Mesothelial cell of epicardium (in vitro differentiated cells): ENCODE measurements around the gene JMJD1C. TPM values are rescaled to one million over a fixed set of nuclear protein-coding genes. Genes with fewer than 3 reads are reported as not detected.

Experiments used
- DNase-seq, 2 experiments: peaks; one replicate each; pipeline ENCODE4 v3.0.0; 2021; ENCODE audit warnings: low spot score in 2 of 2; ENCODE audit not compliant: unreplicated experiment in 2 of 2
- H3K27ac Mint-ChIP-seq: 2 replicates; pipeline ENCODE4 v1.8.0; 2021; ENCODE audit warnings: mixed read lengths
- H3K27me3 Mint-ChIP-seq: 2 replicates; pipeline ENCODE4 v1.8.0; 2021; ENCODE audit warnings: low read depth, mixed read lengths
- H3K36me3 Mint-ChIP-seq: 2 replicates; pipeline ENCODE4 v1.8.0; 2021; ENCODE audit warnings: mixed read lengths
- H3K4me1 Mint-ChIP-seq: 2 replicates; pipeline ENCODE4 v1.8.0; 2021; ENCODE audit warnings: mixed read lengths
- H3K4me3 Mint-ChIP-seq: 2 replicates; pipeline ENCODE4 v1.8.0; 2021; ENCODE audit warnings: mild to moderate bottlenecking, moderate library complexity, mixed read lengths
- H3K9me3 Mint-ChIP-seq: 2 replicates; pipeline ENCODE4 v1.8.0; 2021; ENCODE audit warnings: mixed read lengths
- total RNA-seq: library from RNA; stranded (reverse); gene quantifications from 3 replicates; pipeline ENCODE4 v1.2.1, GENCODE V29; 2021
- TF ChIP-seq, protein P1 (sequence below): fragments of 200-600 bp; sonication (generic); IDR thresholded peaks from one replicate; pipeline ENCODE4 v1.5.0; 2021; ENCODE audit warnings: antibody characterized with exemption; ENCODE audit not compliant: unreplicated experiment

JMJD1C gene
- total RNA-seq, 1 donor from 2014 or later, result 112 TPM

- TF ChIP-seq, protein P1, sequence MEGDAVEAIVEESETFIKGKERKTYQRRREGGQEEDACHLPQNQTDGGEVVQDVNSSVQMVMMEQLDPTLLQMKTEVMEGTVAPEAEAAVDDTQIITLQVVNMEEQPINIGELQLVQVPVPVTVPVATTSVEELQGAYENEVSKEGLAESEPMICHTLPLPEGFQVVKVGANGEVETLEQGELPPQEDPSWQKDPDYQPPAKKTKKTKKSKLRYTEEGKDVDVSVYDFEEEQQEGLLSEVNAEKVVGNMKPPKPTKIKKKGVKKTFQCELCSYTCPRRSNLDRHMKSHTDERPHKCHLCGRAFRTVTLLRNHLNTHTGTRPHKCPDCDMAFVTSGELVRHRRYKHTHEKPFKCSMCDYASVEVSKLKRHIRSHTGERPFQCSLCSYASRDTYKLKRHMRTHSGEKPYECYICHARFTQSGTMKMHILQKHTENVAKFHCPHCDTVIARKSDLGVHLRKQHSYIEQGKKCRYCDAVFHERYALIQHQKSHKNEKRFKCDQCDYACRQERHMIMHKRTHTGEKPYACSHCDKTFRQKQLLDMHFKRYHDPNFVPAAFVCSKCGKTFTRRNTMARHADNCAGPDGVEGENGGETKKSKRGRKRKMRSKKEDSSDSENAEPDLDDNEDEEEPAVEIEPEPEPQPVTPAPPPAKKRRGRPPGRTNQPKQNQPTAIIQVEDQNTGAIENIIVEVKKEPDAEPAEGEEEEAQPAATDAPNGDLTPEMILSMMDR, result no peak
- no peak for DNase-seq
- peaks cover 10% of the 10 kb centered on the region for H3K4me1 Mint-ChIP-seq
- no peaks in the 10 kb centered on the region for H3K27me3 Mint-ChIP-seq
- no peaks in the 10 kb centered on the region for H3K9me3 Mint-ChIP-seq
- H3K36me3 Mint-ChIP-seq, result peaks cover 31% of the 10 kb centered on the region
- H3K4me3 Mint-ChIP-seq, result no peak overlapping the region
- peak overlapping the region; percentile 25 for H3K27ac Mint-ChIP-seq
Observed at GRCh38 chr10:63168821-63169462, 296.8 kb downstream of the JMJD1C start.

GRCh38 chr10:63166742-63167258, 299.0 kb downstream of the JMJD1C start:
- TF ChIP-seq, protein P1, result peak; percentile 80
- no peak overlapping the region for H3K4me3 Mint-ChIP-seq
- no peaks in the 10 kb centered on the region for H3K27me3 Mint-ChIP-seq
- H3K4me1 Mint-ChIP-seq, result peaks cover 10% of the 10 kb centered on the region
- DNase-seq, result no peak
- H3K36me3 Mint-ChIP-seq, result peaks cover 17% of the 10 kb centered on the region
- no peak overlapping the region for H3K27ac Mint-ChIP-seq
- H3K9me3 Mint-ChIP-seq, result no peaks in the 10 kb centered on the region

GRCh38 chr10:63165249-63165648, 300.5 kb downstream of the JMJD1C start:
- Mint-ChIP-seq H3K36me3 (peaks cover 12% of the 10 kb centered on the region), H3K4me3 (no peak overlapping the region), H3K4me1 (peaks cover 10% of the 10 kb centered on the region), H3K27me3 (no peaks in the 10 kb centered on the region), H3K27ac (no peak overlapping the region), H3K9me3 (no peaks in the 10 kb centered on the region)
- TF ChIP-seq, protein P1, result no peak
- DNase-seq, result no peak

- TF ChIP-seq, protein P1, result no peak
- Mint-ChIP-seq H3K4me3 (no peak overlapping the region), H3K4me1 (peaks cover 6% of the 10 kb centered on the region), H3K27ac (peak overlapping the region; percentile 73), H3K27me3 (no peaks in the 10 kb centered on the region), H3K9me3 (no peaks in the 10 kb centered on the region), H3K36me3 (peaks cover 9% of the 10 kb centered on the region)
- DNase-seq, result no peak
Observed at GRCh38 chr10:63164166-63164623, 301.6 kb downstream of the JMJD1C start.

DNA sequence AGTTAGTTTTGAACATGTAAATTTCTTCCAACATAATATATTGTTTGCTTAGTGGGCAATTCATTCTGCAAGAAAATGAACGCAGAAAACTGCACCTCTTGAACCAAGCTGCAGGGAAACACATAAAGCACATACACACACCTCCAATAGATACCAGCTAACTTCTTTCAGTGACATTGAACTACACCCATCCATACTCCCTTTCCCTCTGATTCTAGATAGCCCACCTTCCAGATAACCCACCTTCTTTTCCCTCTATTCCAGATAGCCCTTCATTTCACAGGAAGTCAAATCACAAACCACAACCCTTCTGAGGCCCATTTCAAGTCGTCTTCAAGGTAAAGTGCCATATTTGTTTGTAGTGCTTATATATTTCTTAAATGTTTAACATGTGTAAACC, 304.2 kb downstream of the JMJD1C start:
- no peak overlapping the region for H3K27ac Mint-ChIP-seq
- no peaks in the 10 kb centered on the region for H3K4me1 Mint-ChIP-seq
- no peak overlapping the region for H3K4me3 Mint-ChIP-seq
- H3K27me3 Mint-ChIP-seq, result no peaks in the 10 kb centered on the region
- peaks cover 4% of the 10 kb centered on the region for H3K36me3 Mint-ChIP-seq
- no peaks in the 10 kb centered on the region for H3K9me3 Mint-ChIP-seq
- TF ChIP-seq, protein P1, result no peak
- no peak for DNase-seq
